BLaER1 treated with 17β-estradiol and CSF1 and Interleukin-3, amounts not matched to agents 10 nM and 100 nM (cell line): Measurements from ENCODE around the gene ADRA1B.

Source experiments
- H3K27ac ChIP-seq, 11 experiments: shearing (Covaris generic); formaldehyde crosslinking; 2 replicates each; pipeline ENCODE4 v1.8.1; 2022
- H3K27me3 ChIP-seq, 11 experiments: shearing (Covaris generic); formaldehyde crosslinking; 2 replicates each; pipeline ENCODE4 v1.8.1; 2022
- H3K36me3 ChIP-seq, 11 experiments: shearing (Covaris generic); formaldehyde crosslinking; 2 replicates each; pipeline ENCODE4 v1.8.1; 2022
- H3K4me1 ChIP-seq, 10 experiments: shearing (Covaris generic); formaldehyde crosslinking; 2 replicates each; pipeline ENCODE4 v1.8.1; 2022
- H3K4me2 ChIP-seq, 11 experiments: shearing (Covaris generic); formaldehyde crosslinking; 2 replicates each; pipeline ENCODE4 v1.8.1; 2022
- H3K4me3 ChIP-seq, 10 experiments: shearing (Covaris generic); formaldehyde crosslinking; 2 replicates each; pipeline ENCODE4 v1.8.1; 2022
- H3K9ac ChIP-seq, 11 experiments: shearing (Covaris generic); formaldehyde crosslinking; 2 replicates each; pipeline ENCODE4 v1.8.1; 2022
- H3K9me3 ChIP-seq, 11 experiments: shearing (Covaris generic); formaldehyde crosslinking; replicated peaks in 1 of 11; 2 replicates each; pipeline ENCODE4 v1.8.1; 2022
- H4K20me1 ChIP-seq, 11 experiments: shearing (Covaris generic); formaldehyde crosslinking; 2 replicates each; pipeline ENCODE4 v1.8.1; 2022
- Cebpa-rat ChIP-seq, 11 experiments: shearing (Covaris generic); IDR thresholded peaks; 2 replicates each; pipeline ENCODE4 v1.8.1; 2022

ADRA1B gene

DNA sequence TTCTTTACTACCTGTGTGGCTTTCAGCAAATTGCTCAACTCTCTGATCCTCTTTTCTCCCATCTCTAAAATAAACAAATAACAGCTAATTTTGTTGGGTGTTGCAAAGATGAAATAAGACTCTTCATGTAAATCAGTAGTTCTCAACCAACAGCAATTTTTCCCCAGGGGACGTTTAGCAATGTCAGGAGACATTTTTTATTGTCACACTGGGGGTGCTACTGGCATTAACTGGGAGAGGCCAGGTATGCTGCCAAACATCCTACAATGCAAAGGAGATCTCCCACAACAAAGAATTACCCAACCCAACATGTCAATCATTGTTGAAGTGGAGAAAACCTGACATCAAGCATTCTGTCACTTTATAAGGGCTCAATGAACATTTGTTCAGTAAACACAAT lies 19.7 kb downstream of the ADRA1B start:
- H3K27me3 ChIP-seq, result no peaks in the 10 kb centered on the region
- TF ChIP-seq Cebpa-rat (IDR thresholded peaks at IDR 0.05), result no peak

DNA sequence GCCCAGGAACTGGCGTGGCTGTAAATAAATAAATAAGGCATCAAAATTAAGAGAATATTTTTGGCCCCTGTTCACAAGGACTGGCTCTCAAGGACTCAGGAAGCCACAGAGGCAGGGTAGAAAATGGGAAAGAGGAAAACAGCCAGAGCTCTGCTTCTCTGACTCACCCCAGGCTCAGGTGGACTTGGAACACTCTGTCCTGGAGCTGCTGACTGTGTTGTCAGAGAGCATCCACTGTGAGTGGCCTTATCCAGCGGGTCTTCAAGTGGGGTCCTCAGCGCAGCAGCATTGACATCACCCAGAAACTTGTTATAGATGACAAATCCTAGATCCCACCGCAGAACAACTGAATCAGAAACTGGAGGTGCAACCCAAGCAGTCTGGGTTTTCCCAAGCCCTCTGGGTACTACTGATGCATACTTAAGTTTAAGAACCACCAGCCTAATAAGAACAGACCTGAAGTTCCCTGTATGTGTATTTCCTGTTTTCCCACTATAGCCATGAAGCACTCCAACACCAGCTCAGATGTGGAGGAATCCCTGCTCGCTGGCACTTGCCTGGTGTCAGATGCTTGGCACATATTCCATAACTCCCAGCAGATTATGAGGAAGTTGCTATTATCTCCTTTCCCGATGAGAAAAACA lies 20.5 kb downstream of the ADRA1B start:
- TF ChIP-seq Cebpa-rat (IDR thresholded peaks at IDR 0.05), result no peak
- Histone ChIP-seq H4K20me1 (no peaks in the 10 kb centered on the region), H3K27me3 (no peaks in the 10 kb centered on the region), H3K27ac (no peak overlapping the region), H3K9ac (no peak overlapping the region), H3K4me3 (no peak overlapping the region), H3K36me3 (no peaks in the 10 kb centered on the region), H3K4me2 (no peak overlapping the region), H3K9me3 (no peaks in the 10 kb centered on the region), H3K4me1 (no peaks in the 10 kb centered on the region)

More for the DNA sequence above, 19.7 kb downstream of the ADRA1B start:
- Histone ChIP-seq H3K9ac (no peak overlapping the region), H3K4me3 (no peak overlapping the region), H3K4me1 (no peaks in the 10 kb centered on the region), H3K27ac (no peak overlapping the region), H3K36me3 (no peaks in the 10 kb centered on the region), H3K9me3 (no peaks in the 10 kb centered on the region), H4K20me1 (no peaks in the 10 kb centered on the region), H3K4me2 (no peak overlapping the region)

DNA sequence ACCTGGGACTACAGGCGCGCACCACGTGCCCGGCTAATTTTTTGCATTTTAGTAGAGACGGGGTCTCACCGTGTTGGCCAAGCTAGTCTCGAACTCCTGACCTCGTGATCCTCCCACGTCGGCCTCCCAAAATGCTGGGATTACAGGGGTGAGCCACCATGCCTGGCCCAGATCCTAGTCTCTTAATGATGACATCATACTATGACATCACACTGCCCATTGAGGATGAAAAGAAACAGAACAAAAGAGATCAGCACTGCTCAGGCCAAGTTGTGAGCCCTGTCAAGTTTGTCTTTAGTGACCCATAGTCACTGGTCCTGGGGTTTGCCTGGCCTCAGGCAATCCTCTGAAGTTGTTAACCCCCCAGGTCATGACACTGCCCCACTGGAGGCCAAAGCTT lies 21.3 kb downstream of the ADRA1B start:
- H3K9ac ChIP-seq, result no peak overlapping the region
- H3K27me3 ChIP-seq, result no peaks in the 10 kb centered on the region
- no peak overlapping the region for H3K4me3 ChIP-seq
- no peaks in the 10 kb centered on the region for H3K36me3 ChIP-seq
- H3K9me3 ChIP-seq, result no peaks in the 10 kb centered on the region
- H4K20me1 ChIP-seq, result no peaks in the 10 kb centered on the region
- no peak overlapping the region for H3K27ac ChIP-seq
- H3K4me1 ChIP-seq, result no peaks in the 10 kb centered on the region
- H3K4me2 ChIP-seq, result no peak overlapping the region
- TF ChIP-seq Cebpa-rat (IDR thresholded peaks at IDR 0.05), result no peak

DNA sequence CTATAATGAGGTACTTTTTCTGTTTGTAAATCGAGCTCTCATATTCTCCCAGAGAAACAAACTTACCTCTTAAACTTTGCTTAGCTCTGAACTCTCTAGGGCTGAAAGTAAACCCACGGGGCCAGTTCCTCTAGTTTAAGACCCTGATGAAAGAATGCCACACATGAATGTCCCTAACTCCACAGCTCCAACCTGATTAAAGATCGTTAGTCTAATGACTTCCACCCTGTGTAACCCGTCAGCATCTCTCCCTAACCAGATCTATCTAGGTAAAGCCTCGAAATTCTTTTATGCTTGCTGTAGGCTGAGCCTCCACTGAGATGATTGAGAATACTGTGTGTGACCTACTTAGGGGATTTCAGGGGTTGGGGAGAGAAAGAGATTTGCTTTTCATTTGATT lies 27.0 kb downstream of the ADRA1B start:
- no peaks in the 10 kb centered on the region for H3K36me3 ChIP-seq
- no peak for TF ChIP-seq Cebpa-rat (IDR thresholded peaks at IDR 0.05)
- H3K27ac ChIP-seq, result no peak overlapping the region
- H3K27me3 ChIP-seq, result no peaks in the 10 kb centered on the region
- no peaks in the 10 kb centered on the region for H4K20me1 ChIP-seq
- no peak overlapping the region for H3K4me2 ChIP-seq
- H3K4me1 ChIP-seq, result no peaks in the 10 kb centered on the region
- H3K9me3 ChIP-seq, result peaks cover 0 to 3% (median 0%) of the 10 kb centered on the region in 11 experiments; a peak in 1 of 22 replicates
- H3K4me3 ChIP-seq, result no peak overlapping the region
- H3K9ac ChIP-seq, result no peak overlapping the region

DNA sequence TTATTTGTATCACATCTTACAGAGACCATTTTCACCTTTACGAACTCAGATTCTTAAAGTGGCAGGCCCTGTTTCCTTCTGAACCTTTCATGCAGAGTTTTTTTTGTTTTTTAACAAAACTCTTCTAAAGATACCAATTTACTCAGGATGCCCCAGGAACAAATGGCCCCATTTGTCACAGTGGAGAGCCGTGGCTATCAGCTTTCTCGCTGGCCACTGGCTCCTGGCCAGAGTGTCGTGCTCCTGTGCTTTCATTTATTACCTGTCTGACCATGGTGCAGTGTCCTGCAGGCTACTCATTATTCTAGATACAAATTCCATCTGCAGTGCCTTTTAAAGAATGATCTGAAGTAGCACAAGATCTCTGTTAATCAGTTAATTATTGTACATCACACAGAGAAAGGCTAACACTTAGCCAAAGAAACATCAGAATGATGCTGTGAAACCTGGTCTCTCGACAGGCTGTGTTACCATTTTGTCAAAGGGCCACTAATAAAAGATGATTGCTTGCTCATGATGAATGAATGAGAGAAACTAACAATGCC lies 27.8 kb downstream of the ADRA1B start:
- no peaks in the 10 kb centered on the region for H3K4me1 ChIP-seq
- H3K36me3 ChIP-seq, result no peaks in the 10 kb centered on the region
- no peaks in the 10 kb centered on the region for H3K27me3 ChIP-seq
- no peak overlapping the region for H3K4me3 ChIP-seq
- TF ChIP-seq Cebpa-rat (IDR thresholded peaks at IDR 0.05), result no peak
- peaks cover 0 to 3% (median 0%) of the 10 kb centered on the region in 11 experiments; a peak in 1 of 22 replicates for H3K9me3 ChIP-seq
- no peaks in the 10 kb centered on the region for H4K20me1 ChIP-seq
- no peak overlapping the region for H3K27ac ChIP-seq
- no peak overlapping the region for H3K4me2 ChIP-seq
- H3K9ac ChIP-seq, result no peak overlapping the region

DNA sequence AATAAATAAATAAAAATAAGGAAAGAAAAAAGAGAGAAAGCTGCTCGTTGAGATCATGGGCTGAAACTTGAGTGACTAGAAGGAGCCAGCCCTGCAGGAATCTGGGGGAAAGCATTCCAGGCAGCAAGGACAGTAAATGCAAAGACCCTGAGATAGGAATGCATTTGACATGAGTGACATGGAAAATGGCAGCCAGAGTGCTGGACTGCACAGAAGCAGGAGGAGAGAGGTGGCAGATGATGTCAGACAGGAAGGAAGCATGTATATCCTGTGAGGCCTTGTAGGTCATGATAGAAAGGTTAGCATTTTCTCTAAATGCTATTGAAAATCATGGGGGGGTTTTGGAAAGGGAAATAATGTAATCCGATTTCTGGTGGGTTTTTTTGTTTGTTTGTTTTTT lies 29.1 kb downstream of the ADRA1B start:
- H3K27me3 ChIP-seq, result no peaks in the 10 kb centered on the region
- no peaks in the 10 kb centered on the region for H4K20me1 ChIP-seq
- TF ChIP-seq Cebpa-rat (IDR thresholded peaks at IDR 0.05), result no peak
- no peaks in the 10 kb centered on the region for H3K4me1 ChIP-seq
- H3K9me3 ChIP-seq, result peaks cover 0 to 3% (median 0%) of the 10 kb centered on the region in 11 experiments; a peak in 1 of 22 replicates
- H3K36me3 ChIP-seq, result no peaks in the 10 kb centered on the region
- no peak overlapping the region for H3K4me2 ChIP-seq
- H3K9ac ChIP-seq, result no peak overlapping the region
- H3K4me3 ChIP-seq, result no peak overlapping the region
- no peak overlapping the region for H3K27ac ChIP-seq

DNA sequence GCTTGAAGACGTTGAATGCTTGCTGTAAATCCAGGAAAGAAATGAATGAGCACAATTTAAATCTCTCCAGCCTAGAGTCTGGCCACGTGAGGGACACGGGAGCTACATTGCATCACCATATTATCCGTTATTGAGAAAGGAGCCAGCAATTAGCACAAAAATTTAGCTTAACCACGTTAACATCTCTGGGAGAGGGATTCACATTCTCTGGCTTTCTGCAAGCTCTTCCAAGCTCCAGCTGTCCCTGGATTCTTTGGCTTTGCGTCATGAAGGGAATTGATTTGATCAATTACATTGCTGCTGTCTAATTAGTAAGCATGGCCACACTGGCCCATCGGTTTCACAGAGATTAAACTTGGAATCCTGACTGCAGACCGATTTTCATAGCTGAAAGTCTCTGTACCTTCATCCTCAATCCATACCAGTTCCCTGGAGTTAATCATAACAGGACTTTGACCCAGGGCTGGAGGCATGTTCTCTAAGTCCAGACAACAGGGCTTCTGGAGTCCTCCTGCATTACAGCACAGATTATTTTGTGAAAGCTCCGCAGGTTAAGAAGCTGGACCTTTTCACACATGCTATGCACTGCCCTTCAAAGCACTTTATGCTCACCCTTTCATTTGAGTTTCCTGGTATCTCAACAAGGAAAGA lies 31.6 kb downstream of the ADRA1B start:
- no peaks in the 10 kb centered on the region for H3K36me3 ChIP-seq
- H3K4me2 ChIP-seq, result no peak overlapping the region
- no peak overlapping the region for H3K9ac ChIP-seq
- no peaks in the 10 kb centered on the region for H4K20me1 ChIP-seq
- H3K27ac ChIP-seq, result no peak overlapping the region
- H3K4me1 ChIP-seq, result no peaks in the 10 kb centered on the region
- TF ChIP-seq Cebpa-rat (IDR thresholded peaks at IDR 0.05), result no peak
- H3K4me3 ChIP-seq, result no peak overlapping the region
- H3K27me3 ChIP-seq, result no peaks in the 10 kb centered on the region
- peaks cover 0 to 3% (median 0%) of the 10 kb centered on the region in 11 experiments; a peak in 1 of 22 replicates for H3K9me3 ChIP-seq

DNA sequence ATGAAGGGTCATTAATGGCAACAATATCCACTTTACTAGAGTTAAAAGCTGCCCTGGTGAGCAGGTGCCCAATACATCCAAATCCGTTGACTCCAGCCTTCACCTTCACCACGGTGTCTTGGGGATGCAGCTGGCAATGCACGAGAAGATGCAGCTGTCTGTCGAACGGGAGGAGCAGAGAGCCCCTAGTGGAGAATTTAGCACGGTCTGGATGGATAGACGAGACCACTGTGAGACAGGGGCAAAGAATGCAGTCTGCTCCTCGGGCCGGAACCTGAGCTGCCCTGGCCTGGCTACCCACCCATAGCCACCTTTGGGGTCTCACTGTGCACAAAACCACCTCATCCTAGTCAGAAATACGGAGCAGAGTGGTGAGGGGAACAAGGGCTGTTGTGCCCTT lies 35.1 kb downstream of the ADRA1B start:
- no peaks in the 10 kb centered on the region for H3K9me3 ChIP-seq
- H3K4me3 ChIP-seq, result no peak overlapping the region
- H4K20me1 ChIP-seq, result no peaks in the 10 kb centered on the region
- no peak for TF ChIP-seq Cebpa-rat (IDR thresholded peaks at IDR 0.05)
- H3K4me2 ChIP-seq, result no peak overlapping the region
- no peaks in the 10 kb centered on the region for H3K4me1 ChIP-seq
- no peaks in the 10 kb centered on the region for H3K36me3 ChIP-seq
- H3K27me3 ChIP-seq, result no peaks in the 10 kb centered on the region
- no peak overlapping the region for H3K27ac ChIP-seq
- H3K9ac ChIP-seq, result no peak overlapping the region

DNA sequence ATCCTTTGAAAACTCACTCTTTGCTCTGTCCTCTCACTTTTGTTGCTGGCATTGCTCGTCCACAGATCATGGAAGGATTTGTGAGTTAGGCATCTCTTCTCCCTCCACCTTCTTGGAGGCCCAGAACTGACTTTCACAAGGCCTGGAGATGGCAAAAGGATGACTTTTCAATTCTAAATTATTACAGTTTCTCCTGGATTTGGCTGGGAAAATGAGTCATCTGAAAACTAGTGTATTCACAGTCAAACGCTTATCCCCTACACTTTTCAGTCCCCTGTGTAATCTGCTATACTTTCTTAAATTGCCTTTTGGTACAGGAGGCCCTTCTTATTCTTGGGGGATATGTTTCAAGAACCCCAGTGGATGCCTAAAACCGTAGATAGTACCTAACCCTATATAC lies 35.6 kb downstream of the ADRA1B start:
- Histone ChIP-seq H3K36me3 (no peaks in the 10 kb centered on the region), H3K9ac (no peak overlapping the region), H4K20me1 (no peaks in the 10 kb centered on the region), H3K4me2 (no peak overlapping the region), H3K9me3 (no peaks in the 10 kb centered on the region), H3K4me1 (no peaks in the 10 kb centered on the region), H3K27me3 (no peaks in the 10 kb centered on the region), H3K4me3 (no peak overlapping the region), H3K27ac (no peak overlapping the region)
- no peak for TF ChIP-seq Cebpa-rat (IDR thresholded peaks at IDR 0.05)

DNA sequence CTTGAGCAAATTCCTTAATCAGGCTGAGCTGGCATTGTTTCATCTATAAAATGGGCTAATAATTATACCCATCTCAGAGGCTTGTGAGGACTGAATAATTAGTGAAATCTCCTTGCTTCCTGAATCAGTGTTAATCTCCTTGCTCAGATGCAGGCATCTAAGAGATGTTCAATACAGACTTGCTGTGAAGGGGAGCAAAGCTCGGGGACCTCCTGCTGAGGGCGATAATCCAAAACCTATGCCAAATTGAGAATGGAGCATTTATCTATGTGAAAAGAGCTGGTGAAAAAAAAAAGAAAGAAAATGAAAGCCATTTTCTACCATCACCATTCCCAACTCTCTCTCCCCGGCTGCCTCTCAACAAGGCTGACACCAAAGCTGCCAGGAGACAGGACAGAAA lies 37.3 kb downstream of the ADRA1B start:
- Histone ChIP-seq H3K4me1 (no peaks in the 10 kb centered on the region), H3K4me2 (no peak overlapping the region), H3K27ac (no peak overlapping the region), H3K27me3 (no peaks in the 10 kb centered on the region), H4K20me1 (no peaks in the 10 kb centered on the region), H3K4me3 (no peak overlapping the region), H3K9ac (no peak overlapping the region), H3K36me3 (no peaks in the 10 kb centered on the region), H3K9me3 (no peaks in the 10 kb centered on the region)
- no peak for TF ChIP-seq Cebpa-rat (IDR thresholded peaks at IDR 0.05)
